ENCODE data around the gene TST.

The TST gene

DNA sequence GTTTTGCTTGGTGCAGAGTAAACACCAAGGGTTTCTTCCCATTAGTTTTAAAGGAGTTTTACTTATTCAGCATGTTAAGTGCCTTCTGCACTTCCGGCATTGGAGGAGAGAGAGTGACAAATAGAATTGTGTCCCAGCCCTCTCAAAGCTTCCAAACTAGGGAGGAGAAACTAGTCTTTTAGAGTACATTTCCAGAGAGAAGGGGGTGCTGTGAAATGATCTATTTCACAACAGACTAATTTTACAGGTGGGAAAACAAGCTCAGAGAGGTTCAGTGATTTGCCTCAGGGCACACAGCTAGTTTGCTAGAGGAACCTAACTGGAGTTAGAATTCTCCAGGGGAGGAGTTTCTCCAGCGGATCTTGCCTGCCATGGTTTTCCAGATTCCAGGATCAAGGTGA lies 12.9 kb upstream of the TST start:
- DNase-seq (ENCODE audit: low read depth in 3 of 3): no peak

- DNase-seq (ENCODE audit: low read depth in 3 of 3): no peak
These were observed 11.5 kb upstream of the TST start for GRCh38 chr22:37030560-37031281.

GRCh38 chr22:37028692-37029674 lies 9.7 kb upstream of the TST start:
- no peak for DNase-seq (ENCODE audit: low read depth in 3 of 3)

DNA sequence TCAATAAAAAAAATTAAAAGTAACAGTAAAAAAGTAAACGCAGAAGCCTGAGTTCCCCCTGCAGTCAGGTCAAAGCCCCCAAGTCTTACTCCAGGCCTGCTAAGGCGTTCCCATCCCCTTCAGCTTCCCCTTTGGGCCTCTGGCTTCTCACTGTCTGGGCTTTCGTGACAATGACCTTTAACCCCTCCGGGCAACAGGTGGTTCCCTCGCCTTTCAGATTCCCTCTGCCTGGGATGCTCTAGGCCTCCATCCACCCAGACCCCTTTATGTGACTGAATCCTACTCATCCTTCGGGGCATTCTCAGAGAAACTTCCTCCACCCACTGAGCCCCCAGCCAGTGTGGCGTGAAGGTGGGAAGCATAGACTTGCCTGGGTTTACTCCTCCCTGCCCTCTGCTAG lies 8.3 kb upstream of the TST start:
- DNase-seq (ENCODE audit: low read depth in 3 of 3): no peak

- no peak for DNase-seq (ENCODE audit: low read depth in 3 of 3)
These were observed 7.1 kb upstream of the TST start for GRCh38 chr22:37026325-37026724.

- DNase-seq (ENCODE audit: low read depth in 3 of 3): no peak
These were observed 6.3 kb upstream of the TST start for GRCh38 chr22:37025500-37026070.

DNA sequence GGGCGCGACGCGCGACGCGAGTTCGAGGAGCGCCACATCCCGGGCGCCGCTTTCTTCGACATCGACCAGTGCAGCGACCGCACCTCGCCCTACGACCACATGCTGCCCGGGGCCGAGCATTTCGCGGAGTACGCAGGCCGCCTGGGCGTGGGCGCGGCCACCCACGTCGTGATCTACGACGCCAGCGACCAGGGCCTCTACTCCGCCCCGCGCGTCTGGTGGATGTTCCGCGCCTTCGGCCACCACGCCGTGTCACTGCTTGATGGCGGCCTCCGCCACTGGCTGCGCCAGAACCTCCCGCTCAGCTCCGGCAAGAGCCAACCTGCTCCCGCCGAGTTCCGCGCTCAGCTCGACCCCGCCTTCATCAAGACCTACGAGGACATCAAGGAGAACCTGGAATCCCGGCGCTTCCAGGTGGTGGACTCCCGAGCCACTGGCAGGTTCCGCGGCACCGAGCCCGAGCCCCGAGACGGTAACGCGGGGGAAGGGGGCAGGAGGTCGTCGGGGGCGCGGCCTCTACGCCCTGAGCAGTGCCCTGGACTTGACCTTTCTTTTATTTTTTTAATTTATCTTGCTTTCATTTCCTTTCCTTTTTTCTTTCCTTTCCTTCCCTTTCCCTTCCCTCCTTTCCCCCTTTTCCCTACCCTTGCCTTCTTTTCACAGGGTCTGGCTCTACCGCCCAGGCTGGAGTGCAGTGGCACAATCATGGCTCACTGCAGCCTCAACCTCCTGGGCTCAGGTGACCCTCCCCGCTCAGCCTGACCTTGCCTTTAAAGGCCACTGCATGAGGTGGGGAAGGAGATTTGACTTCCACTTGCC lies 5.3 kb upstream of the TST start:
- DNase-seq (ENCODE audit: low read depth in 3 of 3): no peak

- DNase-seq (ENCODE audit: low read depth in 3 of 3): no peak
These were observed 4.6 kb upstream of the TST start for GRCh38 chr22:37023743-37024338.

DNA sequence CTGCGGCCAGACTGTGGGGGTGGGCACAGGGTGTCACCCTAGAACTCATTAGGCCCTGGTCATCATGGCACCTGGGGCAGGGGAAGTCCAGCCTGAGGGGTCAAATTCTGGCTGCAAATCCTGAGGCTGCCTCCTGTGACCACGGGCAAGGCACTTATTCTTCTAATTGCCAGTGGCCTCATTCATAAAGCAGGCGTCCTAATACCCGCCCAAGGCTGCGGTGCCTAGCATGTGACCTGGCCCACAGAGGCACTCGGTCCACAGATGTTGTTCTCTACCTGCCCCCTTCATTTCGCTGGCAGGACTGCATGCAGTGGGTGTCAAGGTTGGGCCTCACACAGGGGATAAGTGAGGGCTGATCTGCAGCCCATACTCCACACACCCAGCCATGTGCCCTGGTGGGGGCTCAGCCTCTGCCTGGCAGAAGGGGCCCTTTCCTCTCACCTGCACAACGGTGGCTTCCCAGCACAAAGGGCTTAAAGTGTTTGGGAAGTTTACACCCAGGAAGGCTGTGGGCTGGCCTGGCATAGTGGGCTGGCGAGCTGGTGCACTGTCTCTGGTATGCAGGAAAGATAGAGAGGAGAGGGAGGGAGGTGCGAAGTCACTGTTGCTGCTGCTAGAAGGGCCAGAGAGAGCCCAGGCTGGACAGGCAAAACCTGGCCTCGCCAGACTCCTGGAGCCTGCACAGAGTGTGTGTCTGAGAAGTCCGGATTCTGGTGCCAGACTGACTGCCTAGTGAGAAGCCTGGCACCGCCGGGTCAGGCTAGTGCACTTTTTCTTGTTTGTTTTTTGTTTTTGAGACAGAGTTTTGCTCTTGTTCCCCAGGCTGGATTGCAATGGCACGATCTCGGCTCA lies 3.5 kb upstream of the TST start:
- DNase-seq (ENCODE audit: low read depth in 3 of 3): no peak

GRCh38 chr22:37021710-37022482 lies 2.6 kb upstream of the TST start:
- peak; percentile 24 to 29 (median 26) for DNase-seq (ENCODE audit: low read depth in 3 of 3)

DNA sequence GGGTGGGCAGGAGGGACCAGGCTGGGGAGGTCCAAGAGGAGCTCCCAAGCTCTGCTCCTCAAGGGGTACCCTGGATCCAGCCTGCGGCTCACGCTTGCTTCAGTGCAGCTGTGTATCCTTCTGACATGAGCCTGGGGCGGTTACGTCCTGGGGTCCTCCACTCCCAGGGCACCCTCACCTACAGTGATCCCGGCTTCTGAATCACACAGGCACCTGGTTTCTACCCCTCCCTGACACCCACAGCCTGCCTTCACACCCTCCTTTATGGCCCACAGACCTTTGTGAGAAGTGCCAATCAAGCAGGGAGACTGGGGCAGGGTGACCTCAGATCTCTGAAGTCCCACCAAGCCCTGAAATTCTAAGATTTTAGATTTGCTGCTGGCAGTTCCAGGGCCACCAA lies 1.8 kb upstream of the TST start:
- no peak for DNase-seq (ENCODE audit: low read depth in 3 of 3)

GRCh38 chr22:37020192-37020479 lies 889 bp upstream of the TST start:
- DNase-seq (ENCODE audit: low read depth in 3 of 3): no peak

- DNase-seq (ENCODE audit: low read depth in 3 of 3): no peak
These were observed 385 bp downstream of the TST start for GRCh38 chr22:37018815-37019308.

DNA sequence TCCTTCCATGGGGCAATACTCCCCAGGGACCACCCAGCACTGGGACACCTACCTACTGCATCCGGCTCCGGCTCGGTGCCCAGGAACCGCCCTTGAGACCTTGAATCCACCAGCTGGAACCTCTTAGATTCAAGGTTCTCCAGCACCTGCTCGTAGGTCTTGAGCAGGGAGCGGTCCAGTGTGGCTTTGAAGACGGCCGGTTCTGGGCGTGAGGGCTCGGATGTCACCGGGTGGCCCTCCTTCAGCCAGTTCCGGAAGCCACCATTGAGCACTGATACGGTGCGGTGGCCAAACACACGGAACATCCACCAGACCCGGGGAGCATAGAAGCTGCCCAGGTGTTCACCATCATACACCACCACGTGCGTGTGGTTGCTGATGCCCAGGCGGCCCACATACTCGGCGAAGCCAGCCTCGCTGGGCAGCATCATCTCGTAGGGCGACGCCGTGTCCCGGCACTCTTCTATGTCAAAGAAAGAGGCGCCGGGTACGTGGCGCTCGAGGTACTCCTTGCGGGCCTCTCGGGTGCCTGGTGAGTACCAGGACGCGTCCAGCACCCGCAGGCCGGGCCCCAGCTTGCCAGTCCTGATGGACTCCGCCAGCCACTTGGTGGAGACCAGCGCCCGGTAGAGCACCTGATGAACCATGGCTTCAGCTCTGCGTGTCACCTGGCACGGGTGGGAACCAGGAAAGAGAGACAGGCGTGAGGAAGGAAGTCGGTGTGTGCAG lies 997 bp downstream of the TST start:
- no peak for DNase-seq (ENCODE audit: low read depth in 3 of 3)

DNA sequence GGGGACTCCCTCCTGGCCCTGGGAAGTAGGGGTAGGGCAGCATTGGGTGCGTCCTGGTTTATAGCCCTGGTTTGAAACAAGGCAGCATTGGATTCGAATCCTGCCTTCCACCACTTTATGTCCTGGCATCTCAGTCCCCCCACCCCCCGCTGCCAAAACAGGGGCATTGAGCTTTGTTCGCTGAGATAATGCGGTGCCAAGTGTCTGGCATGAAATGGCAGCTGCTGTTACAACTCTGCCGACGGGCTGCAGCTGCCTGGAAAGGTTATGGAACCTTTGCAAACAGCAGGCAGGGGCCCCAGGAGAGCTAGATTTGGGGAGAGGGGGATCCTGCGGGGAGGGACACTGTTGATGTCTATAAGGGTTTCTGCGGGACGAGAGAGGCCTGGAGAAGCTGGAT lies 1.9 kb downstream of the TST start:
- DNase-seq (ENCODE audit: low read depth in 3 of 3): no peak

DNA sequence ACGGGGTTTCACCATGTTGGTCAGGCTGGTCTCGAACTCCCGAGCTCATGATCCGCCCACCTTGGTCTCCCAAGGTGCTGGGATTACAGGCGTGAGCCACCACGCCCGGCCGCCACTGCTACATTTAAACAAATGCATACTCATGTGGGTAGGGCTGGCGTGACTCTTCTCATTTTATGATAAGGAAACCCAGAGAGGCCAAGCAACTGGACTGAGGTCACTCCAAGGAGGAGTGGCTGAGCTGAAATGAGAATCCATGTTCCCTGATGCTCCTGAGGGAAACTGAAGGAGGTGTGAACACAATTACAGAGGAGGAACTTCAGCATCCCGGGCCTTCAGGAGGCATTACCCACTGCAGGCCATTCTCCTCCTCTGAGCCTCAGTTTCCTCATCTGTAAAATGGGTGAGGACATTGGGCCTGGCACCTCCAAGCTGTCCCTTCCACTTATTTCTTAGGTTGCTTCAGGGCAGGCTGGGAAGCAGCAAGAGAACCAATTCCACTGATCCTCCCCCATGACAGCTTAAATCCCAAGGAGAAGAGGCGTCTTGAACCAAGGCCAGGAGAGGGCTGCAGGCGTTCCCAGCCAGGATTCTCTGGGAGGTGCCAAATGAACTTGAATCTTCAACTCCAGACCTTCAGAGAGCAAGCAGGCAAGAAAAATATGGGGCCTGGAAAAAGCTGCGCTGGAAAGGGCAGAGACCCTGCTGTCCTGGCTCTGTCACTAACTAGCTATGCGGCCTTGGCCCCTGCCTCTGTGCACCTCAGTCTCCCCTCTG lies 2.9 kb downstream of the TST start:
- no peak for DNase-seq (ENCODE audit: low read depth in 3 of 3)

DNA sequence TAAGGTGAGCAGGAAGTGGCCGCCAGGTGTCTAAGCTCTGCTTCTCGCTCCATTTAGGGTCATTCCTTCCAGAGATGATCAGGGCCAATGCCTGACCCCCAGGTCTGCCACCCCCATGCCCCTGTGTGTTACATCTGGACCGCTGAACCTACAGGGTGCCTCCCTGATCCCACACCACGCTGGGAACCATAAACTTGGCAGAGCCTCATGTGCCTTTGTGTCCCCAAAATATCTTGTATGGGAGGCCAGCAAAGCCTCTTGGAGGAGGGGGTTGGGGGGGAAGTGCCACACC lies 3.7 kb downstream of the TST start:
- no peak for DNase-seq (ENCODE audit: low read depth in 3 of 3)

DNA sequence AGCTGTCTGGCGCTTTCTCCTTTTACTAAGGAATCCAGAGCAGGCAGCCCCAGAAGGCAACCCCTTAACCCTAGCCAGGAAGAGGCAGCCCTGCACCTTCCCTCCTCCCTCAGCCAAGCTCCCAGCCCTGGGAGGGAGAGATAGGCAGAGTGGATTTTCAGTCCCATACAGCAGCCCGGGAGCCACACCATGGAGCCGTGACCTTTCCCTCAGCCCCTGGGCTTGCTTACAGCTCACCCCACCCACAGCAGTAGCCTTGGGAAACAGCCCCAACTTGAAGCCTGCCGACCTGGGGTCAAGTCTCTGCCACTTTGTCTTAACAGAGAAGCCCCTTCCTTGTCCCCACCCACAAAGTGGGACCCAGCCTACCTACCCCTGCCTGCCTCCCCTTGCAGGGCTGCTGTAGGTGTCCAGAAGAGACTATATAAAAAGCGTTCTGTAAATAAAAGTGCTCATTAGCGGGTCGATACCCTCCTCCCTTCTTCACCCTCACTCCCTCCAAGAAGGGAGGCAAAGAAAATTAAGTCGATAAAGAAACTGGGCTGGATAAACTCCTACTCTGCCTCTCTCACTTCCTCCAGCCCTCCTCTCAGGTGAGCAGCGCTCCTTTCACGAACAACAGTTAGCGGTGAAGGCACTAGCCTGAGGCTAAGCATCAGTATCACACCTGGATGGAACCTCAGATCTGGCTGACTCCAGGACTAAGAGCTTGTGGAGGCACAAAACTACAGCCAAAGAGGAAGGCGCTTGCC lies 4.2 kb downstream of the TST start:
- DNase-seq (ENCODE audit: low read depth in 3 of 3): no peak
